Measurements from ENCODE around the gene TRIM72.

- TF ChIP-seq CTCF (IDR thresholded peaks at IDR 0.05) (no peak), POLR2A (IDR thresholded peaks at IDR 0.05) (no peak)
These were observed 63.8 kb downstream of the TRIM72 start for GRCh38 chr16:31277659-31278260.
